Fibroblast of lung (primary cell): ENCODE measurements around the gene ATP2A1.
"Not testable (repeated sequence)": the region's sequence is repeated elsewhere in the genome, so short reads cannot be mapped to it uniquely, and the experiment has no call there.

ENCODE experiments used
- CTCF ChIP-seq, 2 donors: IDR thresholded peaks in 1 of 2; conservative IDR thresholded peaks in 1 of 2; 1 replicate in 1 of 2; 2 replicates in 1 of 2; pipeline ENCODE4 v1.5.1; 2011 to 2012; ENCODE audit warnings: low read length in 2 of 2, control low read depth in 1 of 2, inconsistent platforms in 1 of 2, low read depth in 1 of 2, mild to moderate bottlenecking in 1 of 2
- EZH2 ChIP-seq: IDR thresholded peaks from 2 replicates; pipeline ENCODE4 v1.5.1; 2012; ENCODE audit warnings: low read length, control low read depth, mild to moderate bottlenecking; ENCODE audit errors: missing control alignments

GRCh38 chr16:28926284-28926683 is 48.0 kb downstream of the ATP2A1 start:
- not testable (repeated sequence) for TF ChIP-seq CTCF (conservative IDR thresholded peaks at IDR 0.05 in 1 of 2, IDR thresholded peaks at IDR 0.05 in 1 of 2; ENCODE audit: low read depth in 1 of 2, low read length in 2 of 2); EZH2
